Psoas muscle (tissue), 8 donors: ENCODE measurements around the gene CDT1. TPM values are rescaled to one million over a fixed set of nuclear protein-coding genes. Genes with fewer than 3 reads are reported as not detected.

Experiments
- ATAC-seq, 4 donors: fragments of 200-7000 bp; cut with Tn5 transposase; one replicate each; pipeline ENCODE4 v1.9.1; 2020; ENCODE audit warnings: moderate library complexity in 3 of 4, mild to moderate bottlenecking in 2 of 4
- DNase-seq, 2 donors: peaks; one replicate each; pipeline ENCODE4 v3.0.0-alpha.2; 2020
- H3K27ac ChIP-seq: fragments of 200-600 bp; one replicate; pipeline ENCODE4 v1.8.0; 2022
- H3K27me3 ChIP-seq, 3 donors: fragments of 200-600 bp in 1 of 3; one replicate each; pipeline versions ENCODE4 v1.6.1 to v1.8.0; 2013 to 2022; ENCODE audit warnings: low read length in 2 of 3, mild to moderate bottlenecking in 2 of 3, moderate library complexity in 1 of 3; ENCODE audit not compliant: insufficient read depth in 3 of 3
- H3K36me3 ChIP-seq, 2 donors: fragments of 200-600 bp in 1 of 2; one replicate each; pipeline versions ENCODE4 v1.6.1 to v1.8.0; 2013 to 2022; ENCODE audit warnings: low read depth in 1 of 2, mild to moderate bottlenecking in 1 of 2, moderate library complexity in 1 of 2; ENCODE audit not compliant: insufficient read depth in 1 of 2
- H3K4me1 ChIP-seq: fragments of 200-600 bp; one replicate; pipeline ENCODE4 v1.8.0; 2022
- H3K4me3 ChIP-seq: fragments of 200-600 bp; one replicate; pipeline ENCODE4 v1.8.0; 2022; ENCODE audit warnings: mild to moderate bottlenecking
- H3K9me3 ChIP-seq: fragments of 200-600 bp; one replicate; pipeline ENCODE4 v1.8.0; 2022
- WGBS, 3 donors: extraction: QIAGEN DNeasy Blood & Tissue Kit; methylation state at CpG; one replicate each; pipeline versions ENCODE4 v1.1.6 to v1.1.7; 2013; 5-methylcytosine and 5-hydroxymethylcytosine counted together
- intact Hi-C, 2 donors: fragments of 100-400 bp; cut with DNase I; formaldehyde crosslinking; loops; one replicate each; pipeline versions ENCODE4 v1.11.0 to v1.14.2; 2022
- polyA plus RNA-seq, 3 donors: library from polyadenylated mRNA; stranded (reverse); fragments of 200-250 nt; gene quantifications; one replicate each; pipeline ENCODE4 v1.2.3, GENCODE V29; 2013
- total RNA-seq, 4 donors: library from RNA; stranded (reverse); fragmentation: NEBNext Ultra II Directional in 2 of 4; extraction: Animal tissue kit (Norgen Biotek cat#: 25700) in 2 of 4; gene quantifications; one replicate each; pipeline versions ENCODE4 v1.2.1 to v1.2.4, GENCODE V29; 2021 to 2023
- TF ChIP-seq, protein P1 (sequence below): fragments of 200-600 bp; IDR thresholded peaks from one replicate; pipeline ENCODE4 v1.8.0; 2022; ENCODE audit warnings: antibody characterized with exemption
- donor health status: healthy with polysubstance abuse.
- donor health status: DM: no; HTN: no; CAD: no; lungs with moderate emphysema.
- donor health status: Bipolar disorder and iron deficiency.
- donor health status: healthy.
- donor health status: DM: yes; HTN: yes; CAD: no.
- donor health status: DM: no; HTN: no; CAD: no.
- donor health status: DM: no; HTN: no; CAD: no.
- donor health status: DM: yes; HTN: yes; CAD: no.

CDT1 gene
- total and polyA plus RNA-seq, 7 donors = 0.03 to 0.59 (median 0.15) TPM; not detected in 1

DNA sequence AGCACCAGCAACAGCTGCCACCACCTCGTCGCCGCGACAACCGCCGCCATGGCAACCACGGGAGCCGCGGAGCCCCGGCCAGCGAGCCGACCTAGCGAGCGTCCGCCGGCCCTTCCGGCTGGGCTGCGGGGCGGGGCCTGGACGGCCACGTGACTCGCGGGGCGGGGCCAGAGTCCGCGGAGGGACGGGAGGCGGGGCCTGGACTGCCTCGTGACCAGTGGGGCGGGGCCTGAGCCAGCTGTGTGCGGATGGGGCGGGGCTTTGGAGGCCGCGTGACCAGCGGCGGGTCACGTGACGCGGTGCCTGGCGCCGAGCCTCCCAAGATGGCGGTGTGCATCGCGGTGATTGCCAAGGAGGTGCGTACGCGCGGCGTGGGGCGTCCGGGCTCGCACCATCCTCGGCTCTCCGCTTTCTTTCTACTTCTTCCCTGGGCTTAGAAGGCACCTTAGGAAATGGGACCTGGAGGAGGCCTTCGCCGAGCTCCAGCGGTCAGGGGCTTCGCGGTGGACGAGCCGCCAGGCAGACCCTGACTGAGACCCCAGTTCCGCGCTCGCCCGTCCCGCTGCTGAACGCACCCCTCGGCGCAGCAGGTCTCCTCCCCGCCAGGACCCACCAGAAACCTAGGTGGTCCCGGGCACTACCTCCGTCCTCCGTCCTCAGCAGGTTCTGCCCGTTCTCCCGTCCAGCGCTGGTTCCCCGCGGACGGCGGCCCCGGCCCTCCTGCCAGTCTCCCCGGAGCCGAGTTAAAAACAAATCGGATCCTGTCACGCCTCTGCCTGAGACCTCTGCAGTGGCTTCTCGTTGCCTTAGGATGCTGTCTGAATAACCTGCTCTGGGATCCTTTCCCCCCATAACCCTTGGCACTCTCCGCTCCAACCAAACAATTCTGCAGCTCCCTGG lies 53.5 kb downstream of the CDT1 start, which contains the start of the genes GALNS and TRAPPC2L:
GALNS (minus strand) TSS at position 120 of the 900 bp plus-strand sequence; CDS start at position 50, 70 bp downstream.
TRAPPC2L (plus strand) TSS at position 300 of the 900 bp plus-strand sequence; CDS start at position 324, 24 bp downstream.
- H3K27ac ChIP-seq = peak within 1 kb of the TSS; percentile 84
- DNase-seq = peak; percentile 99 to 100
- intact Hi-C loops = loop anchor here in 1 of 2 donors (5.0 kb wide), 2 partner anchors 45 kb away; partner anchors contain the start of gene APRT
- peaks cover 13% of the 10 kb centered on the region for H3K4me1 ChIP-seq
- no peaks in the 10 kb centered on the region for H3K9me3 ChIP-seq
- WGBS, 3 donors = 0 to 1% (median 0%) methylated on average over 70 to 87 of the region's 87 CpGs
- ATAC-seq = peak; percentile 95 to 99 (median 98)
- H3K4me3 ChIP-seq = peak within 1 kb of the TSS; percentile 93
- TF ChIP-seq, protein P1, sequence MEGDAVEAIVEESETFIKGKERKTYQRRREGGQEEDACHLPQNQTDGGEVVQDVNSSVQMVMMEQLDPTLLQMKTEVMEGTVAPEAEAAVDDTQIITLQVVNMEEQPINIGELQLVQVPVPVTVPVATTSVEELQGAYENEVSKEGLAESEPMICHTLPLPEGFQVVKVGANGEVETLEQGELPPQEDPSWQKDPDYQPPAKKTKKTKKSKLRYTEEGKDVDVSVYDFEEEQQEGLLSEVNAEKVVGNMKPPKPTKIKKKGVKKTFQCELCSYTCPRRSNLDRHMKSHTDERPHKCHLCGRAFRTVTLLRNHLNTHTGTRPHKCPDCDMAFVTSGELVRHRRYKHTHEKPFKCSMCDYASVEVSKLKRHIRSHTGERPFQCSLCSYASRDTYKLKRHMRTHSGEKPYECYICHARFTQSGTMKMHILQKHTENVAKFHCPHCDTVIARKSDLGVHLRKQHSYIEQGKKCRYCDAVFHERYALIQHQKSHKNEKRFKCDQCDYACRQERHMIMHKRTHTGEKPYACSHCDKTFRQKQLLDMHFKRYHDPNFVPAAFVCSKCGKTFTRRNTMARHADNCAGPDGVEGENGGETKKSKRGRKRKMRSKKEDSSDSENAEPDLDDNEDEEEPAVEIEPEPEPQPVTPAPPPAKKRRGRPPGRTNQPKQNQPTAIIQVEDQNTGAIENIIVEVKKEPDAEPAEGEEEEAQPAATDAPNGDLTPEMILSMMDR = no peak
- peaks cover 0 to 36% of the 10 kb centered on the region in 2 donors for H3K36me3 ChIP-seq
- H3K27me3 ChIP-seq = no peaks in the 10 kb centered on the region

DNA sequence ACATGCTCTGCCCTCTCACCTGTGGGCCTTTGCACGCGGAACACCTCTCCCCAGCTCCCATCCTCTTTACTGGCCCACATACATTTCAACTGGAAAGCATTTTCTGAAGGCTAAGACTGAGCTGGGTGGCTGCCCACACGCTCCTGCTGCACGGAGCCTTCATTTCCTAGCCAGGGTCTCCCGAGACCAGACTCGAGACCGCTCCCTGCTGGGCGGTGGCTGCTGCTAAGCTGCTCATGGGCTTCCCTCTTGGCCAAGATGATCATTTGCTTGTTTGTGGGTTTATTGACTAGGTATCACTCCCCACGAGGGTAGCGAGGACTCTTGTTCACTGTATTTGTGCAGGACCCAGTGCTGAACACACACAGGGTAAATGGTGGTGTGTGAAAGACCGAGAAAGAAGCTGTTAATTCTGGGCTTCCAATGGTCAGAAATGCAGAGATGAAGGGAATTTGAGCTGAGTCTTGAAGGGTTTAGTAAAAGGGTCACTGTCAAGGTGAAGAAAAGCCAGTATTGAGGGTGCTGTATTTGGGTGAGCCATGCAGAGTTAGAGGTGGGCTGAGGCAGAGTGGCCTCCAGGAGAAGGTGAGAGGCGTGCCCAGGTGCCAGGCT lies 54.2 kb downstream of the CDT1 start:
- DNase-seq (peak; percentile 76 to 87), ATAC-seq (peak; percentile 38 to 71 (median 56))
- Histone ChIP-seq H3K9me3 (no peaks in the 10 kb centered on the region), H3K27ac (peak overlapping the region; percentile 84), H3K36me3 (peaks cover 0 to 44% of the 10 kb centered on the region in 2 donors), H3K27me3 (no peaks in the 10 kb centered on the region), H3K4me1 (peaks cover 13% of the 10 kb centered on the region), H3K4me3 (peak overlapping the region; percentile 93)
- TF ChIP-seq, protein P1 = peak; percentile 57
- 14 to 15% (median 14%) methylated on average over 12 of the region's 12 CpGs for WGBS, 3 donors
- intact Hi-C loops = loop anchor here in 1 of 2 donors (5.0 kb wide), 2 partner anchors 44 to 46 kb away; partner anchors contain the start of gene APRT

Other genes with a start within 250 kb of the CDT1 start
- 10 to 100 TPM; 24.8 to 30.5 (median 26.9) TPM for gene ZC3H18, start 233.4 kb upstream of the CDT1 start, total RNA-seq
- 10 to 100 TPM; 19.9 to 36.0 (median 32.0) TPM for gene ZC3H18, start 233.4 kb upstream of the CDT1 start, polyA plus RNA-seq
- gene IL17C, start 165.2 kb upstream of the CDT1 start, total RNA-seq = not detected
- gene IL17C, start 165.2 kb upstream of the CDT1 start, polyA plus RNA-seq = not detected
- gene CYBA, start 152.7 kb upstream of the CDT1 start, total RNA-seq = 10 to 100 TPM; 17.1 to 20.2 (median 19.2) TPM
- gene CYBA, start 152.7 kb upstream of the CDT1 start, polyA plus RNA-seq = 10 to 100 TPM in 2 of 3 donors, 1 to 10 TPM in 1; 9.1 to 28.0 (median 24.0) TPM
- gene MVD, start 140.7 kb upstream of the CDT1 start, total RNA-seq = 10 to 100 TPM; 11.7 to 26.8 (median 16.1) TPM
- gene MVD, start 140.7 kb upstream of the CDT1 start, polyA plus RNA-seq = 10 to 100 TPM; 13.7 to 19.2 (median 15.9) TPM
- 1 to 10 TPM; 1.5 to 8.5 (median 4.0) TPM for gene SNAI3, start 117.3 kb upstream of the CDT1 start, total RNA-seq
- gene SNAI3, start 117.3 kb upstream of the CDT1 start, polyA plus RNA-seq = 1 to 10 TPM; 1.2 to 5.3 (median 3.0) TPM
- 10 to 100 TPM; 13.4 to 22.9 (median 15.7) TPM for gene RNF166, start 97.4 kb upstream of the CDT1 start, total RNA-seq
- 10 to 100 TPM; 10.1 to 14.9 (median 12.1) TPM for gene RNF166, start 97.4 kb upstream of the CDT1 start, polyA plus RNA-seq
- 10 to 100 TPM; 12.4 to 24.1 (median 19.6) TPM for gene CTU2, start 97.3 kb upstream of the CDT1 start, total RNA-seq
- gene CTU2, start 97.3 kb upstream of the CDT1 start, polyA plus RNA-seq = 10 to 100 TPM; 20.2 to 24.1 (median 21.9) TPM
- gene PIEZO1, start 18.6 kb upstream of the CDT1 start, total RNA-seq = 10 to 100 TPM in 2 of 4 donors, 1 to 10 TPM in 2; 8.8 to 12.6 (median 10.9) TPM
- gene PIEZO1, start 18.6 kb upstream of the CDT1 start, polyA plus RNA-seq = 10 to 100 TPM in 2 of 3 donors, 1 to 10 TPM in 1; 7.2 to 26.8 (median 10.2) TPM
- 10 to 100 TPM; 32.8 to 67.7 (median 55.0) TPM for gene APRT, start 8.1 kb downstream of the CDT1 start, total RNA-seq
- gene APRT, start 8.1 kb downstream of the CDT1 start, polyA plus RNA-seq = 100 to 1,000 TPM in 1 of 3 donors, 10 to 100 TPM in 2; 49.4 to 165 (median 66.9) TPM
- 10 to 100 TPM in 2 of 4 donors, 1 to 10 TPM in 2; 4.8 to 10.4 (median 9.7) TPM for gene GALNS, start 53.2 kb downstream of the CDT1 start, total RNA-seq
- gene GALNS, start 53.2 kb downstream of the CDT1 start, polyA plus RNA-seq = 10 to 100 TPM in 2 of 3 donors, 1 to 10 TPM in 1; 9.0 to 15.4 (median 12.3) TPM
- 10 to 100 TPM; 38.6 to 42.6 (median 38.7) TPM for gene TRAPPC2L, start 53.3 kb downstream of the CDT1 start, total RNA-seq
- gene TRAPPC2L, start 53.3 kb downstream of the CDT1 start, polyA plus RNA-seq = 10 to 100 TPM; 23.9 to 30.7 (median 28.5) TPM
- gene PABPN1L, start 62.9 kb downstream of the CDT1 start, total RNA-seq = not detected
- not detected for gene PABPN1L, start 62.9 kb downstream of the CDT1 start, polyA plus RNA-seq
- gene CBFA2T3, start 173.4 kb downstream of the CDT1 start, total RNA-seq = 10 to 100 TPM in 1 of 4 donors, 1 to 10 TPM in 3; 4.7 to 15.0 (median 6.7) TPM
- 1 to 10 TPM; 2.6 to 6.0 (median 3.4) TPM for gene CBFA2T3, start 173.4 kb downstream of the CDT1 start, polyA plus RNA-seq